ENCODE results near the gene ARSB.
"Not testable (repeated sequence)": the region's sequence is repeated elsewhere in the genome, so short reads cannot be mapped to it uniquely, and the experiment has no call there.

ARSB gene

DNA sequence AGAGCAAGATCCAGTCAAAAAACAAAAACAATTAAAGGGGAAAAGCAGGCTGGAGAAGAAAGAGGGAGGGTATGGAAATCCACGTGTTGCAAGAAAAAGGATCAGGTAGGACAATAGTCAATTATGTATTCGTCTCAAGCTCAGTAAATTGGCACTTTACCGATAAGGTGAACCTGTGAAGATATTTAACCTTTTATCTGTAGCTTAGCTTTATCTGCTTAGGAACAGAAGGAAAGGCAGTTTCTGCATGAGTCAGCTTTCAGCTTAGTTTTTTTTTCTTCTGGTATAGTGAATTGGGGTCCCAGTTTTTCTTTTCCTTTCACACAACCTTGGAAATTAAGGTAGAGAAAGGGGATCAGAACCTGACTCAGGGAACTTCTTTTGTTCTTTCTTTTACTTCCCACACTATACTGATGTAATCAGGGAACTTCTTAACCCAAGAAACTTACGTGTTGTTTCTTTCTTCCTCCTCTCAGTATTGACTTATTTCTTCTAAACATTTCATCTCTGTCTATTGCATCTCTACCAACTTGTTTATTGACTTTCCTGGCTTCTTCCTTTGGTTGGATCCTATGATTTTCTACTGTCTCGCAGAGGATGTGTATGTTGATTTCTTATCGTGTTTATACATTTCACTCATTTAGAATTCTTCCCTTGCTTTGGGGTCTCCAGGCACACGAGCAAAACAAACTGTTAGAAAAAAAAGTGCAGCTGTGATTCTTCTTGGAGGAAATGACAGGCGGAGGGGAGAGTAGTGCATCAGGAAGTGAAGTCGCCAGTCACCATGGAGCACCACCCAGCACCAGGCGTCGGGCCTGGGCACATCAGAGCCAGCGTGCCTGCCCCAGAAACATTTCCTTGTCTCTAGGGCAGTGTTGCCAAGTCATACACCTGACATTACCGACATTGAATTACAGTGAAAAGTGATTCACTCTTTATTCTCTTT is 213.6 kb downstream of the ARSB start:
- DNase-seq: no peak

GRCh38 chr5:78768781-78769380 is 216.2 kb downstream of the ARSB start:
- no peak for DNase-seq

GRCh38 chr5:78766412-78766762 is 218.7 kb downstream of the ARSB start:
- no peak for DNase-seq

- no peak for DNase-seq
Observed at GRCh38 chr5:78765756-78766411, 219.2 kb downstream of the ARSB start.

DNA sequence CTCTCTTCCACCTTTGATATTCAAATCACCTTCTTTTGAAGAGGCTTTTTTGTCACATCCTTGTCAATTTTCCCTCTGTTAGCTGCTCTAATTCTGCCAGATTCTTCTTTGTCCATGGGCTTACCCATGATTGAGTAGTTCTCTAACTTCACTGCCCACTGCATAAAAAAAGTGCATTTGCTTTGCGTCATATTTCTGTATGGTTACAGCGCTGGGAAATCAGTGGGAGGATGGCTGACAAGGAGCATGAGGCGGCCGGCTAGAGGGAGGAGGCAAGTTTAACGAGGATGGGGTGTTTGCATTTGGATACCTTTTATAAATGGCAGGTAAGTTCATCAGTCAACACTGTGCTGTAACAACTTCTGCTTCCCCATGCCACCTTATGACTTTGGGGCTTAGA is 220.0 kb downstream of the ARSB start:
- DNase-seq: no peak

GRCh38 chr5:78763659-78764189 is 221.4 kb downstream of the ARSB start:
- DNase-seq: no peak

- not testable (repeated sequence) for DNase-seq
Observed at GRCh38 chr5:78762743-78763142, 222.4 kb downstream of the ARSB start.

DNA sequence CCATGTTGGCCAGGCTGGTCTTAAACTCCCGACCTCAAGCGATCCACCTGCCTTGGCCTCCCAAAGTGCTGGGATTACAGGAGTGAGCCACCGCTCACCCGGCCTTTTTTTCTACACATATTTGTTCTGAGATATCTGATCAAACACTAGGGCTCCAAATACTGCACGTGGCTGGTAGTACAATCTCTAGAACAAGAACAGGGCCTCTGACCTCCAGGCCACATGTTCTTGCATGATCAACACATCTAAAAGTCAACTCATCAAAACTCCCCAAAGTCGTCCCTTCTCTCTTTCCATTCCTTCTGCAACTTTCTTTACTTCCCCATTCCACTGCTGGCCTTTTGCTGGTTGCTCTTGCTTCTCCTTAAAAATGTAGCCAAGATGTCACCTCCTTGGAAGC is 223.3 kb downstream of the ARSB start:
- DNase-seq: no peak

- no peak for DNase-seq
Observed at GRCh38 chr5:78760770-78761169, 224.3 kb downstream of the ARSB start.

DNA sequence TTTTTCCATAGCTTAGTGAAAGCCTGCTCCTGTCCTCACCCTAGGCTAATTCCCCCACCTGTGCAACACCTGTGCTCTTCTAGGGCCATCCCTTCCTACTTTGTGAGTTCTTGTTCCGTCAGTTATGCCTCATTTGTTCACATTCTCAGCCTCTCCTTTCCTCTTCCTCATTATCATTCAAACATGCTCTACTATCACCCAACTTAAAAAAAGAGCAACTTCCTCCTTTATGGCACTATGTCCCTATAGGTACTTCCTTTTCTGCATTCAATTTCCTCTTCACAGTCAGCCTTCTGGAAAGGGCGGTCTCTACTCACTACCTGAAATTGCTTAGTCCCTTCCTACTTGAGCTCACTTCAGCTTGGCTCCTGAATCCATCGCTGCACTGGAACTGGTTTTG is 224.7 kb downstream of the ARSB start:
- no peak for DNase-seq

- no peak for DNase-seq
Observed at GRCh38 chr5:78758169-78758839, 226.8 kb downstream of the ARSB start.

- DNase-seq: no peak
Observed at GRCh38 chr5:78757269-78758053, 227.6 kb downstream of the ARSB start.

DNA sequence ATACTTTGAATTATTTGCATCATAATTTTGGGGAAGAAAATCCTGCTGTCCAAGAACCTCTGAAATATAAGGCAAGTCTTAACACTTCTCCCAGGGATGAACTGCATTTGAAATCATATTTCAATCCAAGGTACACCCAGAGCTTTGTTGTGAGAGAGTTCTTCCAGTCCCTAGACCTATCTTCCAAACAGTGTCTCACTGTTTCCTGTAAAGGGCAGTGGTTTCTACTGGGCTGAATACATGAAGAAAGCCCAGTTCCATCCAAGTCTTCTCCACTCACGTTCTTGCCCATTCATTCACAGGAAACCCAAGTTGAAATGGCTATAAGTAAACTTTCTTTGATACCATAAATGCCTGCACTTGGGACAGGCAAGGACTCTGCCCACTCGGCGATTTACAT is 228.3 kb downstream of the ARSB start:
- no peak for DNase-seq

DNA sequence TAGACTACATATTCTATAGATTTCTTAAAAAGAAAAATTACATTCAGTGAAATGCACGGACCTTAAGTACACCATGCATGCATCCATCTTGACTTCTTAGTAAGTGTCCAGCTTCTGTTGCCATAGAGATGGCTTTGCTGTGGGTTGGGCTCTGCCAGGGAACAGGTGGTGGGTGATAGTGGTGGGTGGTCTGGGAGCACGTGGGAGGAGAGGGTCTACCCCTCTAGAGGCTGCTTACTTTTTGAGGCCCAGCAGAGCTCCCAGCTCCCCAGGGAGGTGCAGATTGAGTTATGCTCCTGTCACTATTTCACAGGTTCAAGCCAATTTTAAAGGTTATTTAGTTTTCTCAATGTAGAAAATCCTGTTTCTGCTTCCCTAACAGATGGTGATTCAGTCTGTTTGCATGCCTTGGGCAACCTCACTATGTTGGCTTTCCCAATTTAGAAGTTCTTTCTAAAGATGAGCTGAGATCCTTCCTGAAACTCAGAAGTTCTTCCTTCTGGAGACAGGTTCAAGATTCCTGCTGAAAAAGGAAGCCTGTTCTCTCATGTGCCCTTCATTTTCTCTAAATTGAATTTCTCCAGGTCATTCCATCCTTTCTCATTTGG is 229.2 kb downstream of the ARSB start:
- no peak for DNase-seq

DNA sequence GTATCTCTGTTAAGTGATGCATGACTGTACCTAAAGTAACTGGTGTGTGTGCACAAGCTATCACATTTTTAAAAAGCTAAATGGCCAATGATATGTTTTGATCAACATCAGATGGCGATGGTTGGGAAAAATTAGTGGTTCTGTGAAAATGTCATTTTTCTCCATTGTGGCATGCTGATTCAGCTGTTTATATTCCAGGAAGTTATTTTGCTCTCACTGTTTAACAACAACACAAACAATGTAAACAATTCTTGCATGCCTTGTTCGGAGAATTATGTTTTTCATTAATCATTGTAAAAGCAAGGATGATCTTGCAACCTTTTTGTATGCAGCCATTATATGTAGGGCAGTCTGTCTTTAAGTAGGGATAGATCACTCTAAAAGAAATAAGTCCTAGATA is 230.5 kb downstream of the ARSB start:
- DNase-seq: no peak

DNA sequence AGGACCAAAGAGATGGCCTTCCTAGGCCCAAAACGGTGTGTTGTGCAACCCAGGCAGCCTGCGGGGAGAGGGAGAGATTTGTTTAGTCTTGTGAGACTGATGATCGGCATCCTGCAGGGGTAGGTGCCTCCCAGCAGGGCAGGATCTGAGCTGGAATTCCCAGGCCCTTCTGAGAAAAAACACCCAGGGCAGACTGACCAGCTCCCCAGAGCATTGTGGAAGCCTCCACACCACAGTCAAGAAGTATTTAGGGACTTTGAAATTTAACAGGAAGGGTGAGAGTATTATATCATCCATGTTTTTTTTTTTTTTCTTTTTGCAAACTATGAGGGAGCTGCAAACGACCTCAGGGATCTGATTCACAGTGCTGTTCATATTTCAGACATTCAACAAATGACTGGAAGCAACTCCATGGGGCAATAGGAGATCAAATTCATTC is 232.0 kb downstream of the ARSB start:
- DNase-seq: no peak

DNA sequence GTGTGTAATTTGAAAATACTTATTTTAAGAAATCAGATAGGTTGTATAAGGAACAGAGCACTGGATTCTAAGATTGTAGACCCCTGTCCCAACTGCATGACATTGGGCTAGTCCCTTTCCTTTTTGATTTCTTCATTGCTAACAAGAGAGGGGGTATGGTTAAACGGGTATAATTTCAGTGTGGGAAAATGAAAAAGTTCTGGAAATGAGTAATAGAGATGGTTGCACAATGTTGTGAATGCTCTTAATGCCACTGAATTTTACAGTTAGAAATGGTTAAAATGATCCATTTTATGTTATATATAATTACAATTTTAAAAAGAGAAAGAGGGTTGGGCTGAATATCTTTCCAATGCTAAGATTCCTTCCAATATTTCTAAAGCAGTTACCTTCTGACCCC is 233.2 kb downstream of the ARSB start:
- no peak for DNase-seq

GRCh38 chr5:78750281-78750680 is 234.8 kb downstream of the ARSB start:
- no peak for DNase-seq

DNA sequence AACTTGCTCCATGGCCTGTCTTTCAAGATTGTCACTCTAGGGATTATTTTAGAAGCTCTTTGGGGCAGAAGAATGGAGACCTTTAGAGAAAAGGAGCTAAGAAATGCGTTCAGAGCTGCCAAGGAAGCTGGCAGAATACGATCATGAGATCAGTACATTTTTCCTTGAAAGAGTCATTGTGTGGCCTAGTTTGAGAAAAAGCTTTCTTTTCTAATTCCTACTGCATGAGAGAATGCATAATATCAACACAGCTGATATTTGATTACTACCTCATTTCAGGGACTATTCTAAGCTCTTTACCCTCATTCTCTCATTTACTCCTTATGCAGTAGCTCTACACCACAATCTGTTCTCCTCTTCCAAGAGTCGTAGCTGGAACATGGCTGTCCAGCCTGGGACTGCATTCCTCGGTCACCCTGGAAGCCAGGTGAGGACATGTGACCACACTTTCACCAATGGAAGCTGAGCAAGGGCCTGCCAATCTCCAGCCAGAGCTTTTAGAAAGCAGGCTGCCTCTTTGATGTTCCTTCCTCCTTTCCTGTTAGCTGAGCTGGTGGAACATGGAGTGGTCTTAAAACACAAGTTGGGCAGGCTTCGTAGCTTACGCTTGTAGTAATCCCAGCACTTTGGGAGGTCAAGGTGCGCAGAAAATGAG is 237.3 kb downstream of the ARSB start:
- DNase-seq: no peak

DNA sequence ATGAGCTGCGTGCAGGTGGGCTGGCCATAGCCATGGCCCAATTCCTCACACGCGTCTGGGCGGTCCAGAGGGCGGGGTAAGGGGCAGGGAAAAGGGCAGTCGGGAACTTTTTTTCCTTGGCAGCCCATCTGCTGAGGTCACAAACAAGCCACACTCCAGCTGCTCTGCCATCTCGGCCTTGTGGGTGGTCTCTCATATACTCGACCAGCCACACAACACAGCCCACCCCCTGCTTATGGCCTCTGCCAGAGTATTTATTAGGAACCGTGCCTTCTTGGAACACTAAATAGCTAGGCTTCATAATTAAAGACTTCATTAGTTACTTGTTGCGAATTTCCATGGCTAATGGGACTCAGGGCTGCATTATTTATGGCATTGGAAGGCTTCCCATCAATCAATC is 238.1 kb downstream of the ARSB start:
- no peak for DNase-seq

Measured in NCI-H187 (cell line).